Dendritic cell treated with granulocyte-macrophage colony-stimulating factor and Interleukin-4, amounts not matched to agents 40 ng/mL and 50 ng/mL, for 4 days (primary cell): Measurements from ENCODE around the gene GOLGA7B.

Source experiments
- H3K27ac Mint-ChIP-seq: one replicate; pipeline ENCODE4 v1.8.0; 2022; ENCODE audit warnings: mild to moderate bottlenecking, mixed read lengths
- H3K27me3 Mint-ChIP-seq: one replicate; pipeline ENCODE4 v1.8.0; 2022; ENCODE audit warnings: mild to moderate bottlenecking, mixed read lengths
- H3K36me3 Mint-ChIP-seq: one replicate; pipeline ENCODE4 v1.8.0; 2022; ENCODE audit warnings: low read depth, mixed read lengths
- H3K4me1 Mint-ChIP-seq: one replicate; pipeline ENCODE4 v1.8.0; 2022; ENCODE audit warnings: low read depth, mixed read lengths
- H3K4me3 Mint-ChIP-seq: one replicate; pipeline ENCODE4 v1.8.0; 2022; ENCODE audit warnings: mild to moderate bottlenecking, moderate library complexity, mixed read lengths
- H3K9me3 Mint-ChIP-seq: one replicate; pipeline ENCODE4 v1.8.0; 2022; ENCODE audit warnings: mixed read lengths
- intact Hi-C: fragments of 100-400 bp; cut with micrococcal nuclease; formaldehyde crosslinking; loops from one replicate; pipeline ENCODE4 v1.15.0; 2022

The GOLGA7B gene

GRCh38 chr10:97849687-97850402 lies at the start of gene GOLGA7B:
Gene GOLGA7B (plus strand): TSS chr10:97849843. CDS start chr10:97850304, 461 bp downstream.
- peaks cover 40% of the 10 kb centered on the region for H3K4me1 Mint-ChIP-seq
- H3K36me3 Mint-ChIP-seq, result no peaks in the 10 kb centered on the region
- H3K27me3 Mint-ChIP-seq, result peaks cover 60% of the 10 kb centered on the region
- no peaks in the 10 kb centered on the region for H3K9me3 Mint-ChIP-seq
- intact Hi-C loops, result no loop called here
- no peak within 1 kb of the TSS for H3K27ac Mint-ChIP-seq
- H3K4me3 Mint-ChIP-seq, result peak within 1 kb of the TSS; percentile 70

- H3K4me3 Mint-ChIP-seq, result no peak overlapping the region
- H3K4me1 Mint-ChIP-seq, result no peaks in the 10 kb centered on the region
- peaks cover 9% of the 10 kb centered on the region for H3K9me3 Mint-ChIP-seq
- no peak overlapping the region for H3K27ac Mint-ChIP-seq
- H3K27me3 Mint-ChIP-seq, result peaks cover 31% of the 10 kb centered on the region
- intact Hi-C loops, result no loop called here
- H3K36me3 Mint-ChIP-seq, result no peaks in the 10 kb centered on the region
Observed at GRCh38 chr10:97800474-97800873, 49.2 kb upstream of the GOLGA7B start.

GRCh38 chr10:97801422-97801821 lies 48.2 kb upstream of the GOLGA7B start:
- H3K4me3 Mint-ChIP-seq, result no peak overlapping the region
- H3K4me1 Mint-ChIP-seq, result no peaks in the 10 kb centered on the region
- H3K9me3 Mint-ChIP-seq, result peaks cover 9% of the 10 kb centered on the region
- H3K27ac Mint-ChIP-seq, result no peak overlapping the region
- no peaks in the 10 kb centered on the region for H3K36me3 Mint-ChIP-seq
- H3K27me3 Mint-ChIP-seq, result peaks cover 28% of the 10 kb centered on the region
- intact Hi-C loops, result no loop called here

GRCh38 chr10:97805096-97805884 lies 44.4 kb upstream of the GOLGA7B start:
- no peak overlapping the region for H3K4me3 Mint-ChIP-seq
- H3K4me1 Mint-ChIP-seq, result no peaks in the 10 kb centered on the region
- peaks cover 13% of the 10 kb centered on the region for H3K27me3 Mint-ChIP-seq
- H3K36me3 Mint-ChIP-seq, result no peaks in the 10 kb centered on the region
- H3K27ac Mint-ChIP-seq, result no peak overlapping the region
- no peaks in the 10 kb centered on the region for H3K9me3 Mint-ChIP-seq
- intact Hi-C loops, result no loop called here

GRCh38 chr10:97805949-97806348 lies 43.7 kb upstream of the GOLGA7B start:
- no peaks in the 10 kb centered on the region for H3K4me1 Mint-ChIP-seq
- H3K27ac Mint-ChIP-seq, result no peak overlapping the region

GRCh38 chr10:97810446-97810845 lies 39.2 kb upstream of the GOLGA7B start:
- H3K9me3 Mint-ChIP-seq, result no peaks in the 10 kb centered on the region
- no peak overlapping the region for H3K4me3 Mint-ChIP-seq
- intact Hi-C loops, result no loop called here

More at GRCh38 chr10:97805949-97806348, 43.7 kb upstream of the GOLGA7B start:
- Mint-ChIP-seq H3K27me3 (peaks cover 13% of the 10 kb centered on the region), H3K9me3 (no peaks in the 10 kb centered on the region), H3K36me3 (no peaks in the 10 kb centered on the region), H3K4me3 (no peak overlapping the region)
- intact Hi-C loops, result no loop called here

GRCh38 chr10:97811958-97812357 lies 37.7 kb upstream of the GOLGA7B start:
- no peaks in the 10 kb centered on the region for H3K4me1 Mint-ChIP-seq
- peaks cover 15% of the 10 kb centered on the region for H3K27me3 Mint-ChIP-seq
- intact Hi-C loops, result no loop called here
- no peak overlapping the region for H3K27ac Mint-ChIP-seq
- no peaks in the 10 kb centered on the region for H3K36me3 Mint-ChIP-seq
- no peaks in the 10 kb centered on the region for H3K9me3 Mint-ChIP-seq
- no peak overlapping the region for H3K4me3 Mint-ChIP-seq

More at GRCh38 chr10:97810446-97810845, 39.2 kb upstream of the GOLGA7B start:
- Mint-ChIP-seq H3K36me3 (no peaks in the 10 kb centered on the region), H3K4me1 (no peaks in the 10 kb centered on the region), H3K27me3 (peaks cover 15% of the 10 kb centered on the region), H3K27ac (no peak overlapping the region)

- H3K27me3 Mint-ChIP-seq, result peaks cover 14% of the 10 kb centered on the region
- no peak overlapping the region for H3K4me3 Mint-ChIP-seq
- no peaks in the 10 kb centered on the region for H3K36me3 Mint-ChIP-seq
- no peaks in the 10 kb centered on the region for H3K4me1 Mint-ChIP-seq
- no peaks in the 10 kb centered on the region for H3K9me3 Mint-ChIP-seq
- intact Hi-C loops, result no loop called here
- no peak overlapping the region for H3K27ac Mint-ChIP-seq
Observed at GRCh38 chr10:97812696-97813095, 36.9 kb upstream of the GOLGA7B start.

GRCh38 chr10:97813311-97813710 lies 36.3 kb upstream of the GOLGA7B start:
- H3K27me3 Mint-ChIP-seq, result peaks cover 14% of the 10 kb centered on the region
- H3K4me3 Mint-ChIP-seq, result no peak overlapping the region
- no peaks in the 10 kb centered on the region for H3K4me1 Mint-ChIP-seq
- intact Hi-C loops, result no loop called here
- no peak overlapping the region for H3K27ac Mint-ChIP-seq
- no peaks in the 10 kb centered on the region for H3K36me3 Mint-ChIP-seq
- no peaks in the 10 kb centered on the region for H3K9me3 Mint-ChIP-seq

- intact Hi-C loops, result no loop called here
- Mint-ChIP-seq H3K36me3 (no peaks in the 10 kb centered on the region), H3K4me1 (no peaks in the 10 kb centered on the region), H3K4me3 (no peak overlapping the region), H3K27ac (no peak overlapping the region), H3K27me3 (peaks cover 15% of the 10 kb centered on the region), H3K9me3 (no peaks in the 10 kb centered on the region)
Observed at GRCh38 chr10:97814996-97815395, 34.6 kb upstream of the GOLGA7B start.

- intact Hi-C loops, result no loop called here
- Mint-ChIP-seq H3K4me3 (no peak overlapping the region), H3K4me1 (no peaks in the 10 kb centered on the region), H3K27me3 (peaks cover 16% of the 10 kb centered on the region), H3K9me3 (no peaks in the 10 kb centered on the region), H3K27ac (no peak overlapping the region), H3K36me3 (no peaks in the 10 kb centered on the region)
Observed at GRCh38 chr10:97816609-97817008, 33.0 kb upstream of the GOLGA7B start.

GRCh38 chr10:97818572-97818971 lies 31.1 kb upstream of the GOLGA7B start:
- intact Hi-C loops, result no loop called here
- H3K36me3 Mint-ChIP-seq, result no peaks in the 10 kb centered on the region
- H3K27ac Mint-ChIP-seq, result no peak overlapping the region
- no peaks in the 10 kb centered on the region for H3K9me3 Mint-ChIP-seq
- H3K27me3 Mint-ChIP-seq, result peaks cover 14% of the 10 kb centered on the region
- H3K4me3 Mint-ChIP-seq, result no peak overlapping the region
- no peaks in the 10 kb centered on the region for H3K4me1 Mint-ChIP-seq

- Mint-ChIP-seq H3K27me3 (peaks cover 11% of the 10 kb centered on the region), H3K9me3 (no peaks in the 10 kb centered on the region), H3K4me1 (no peaks in the 10 kb centered on the region), H3K4me3 (no peak overlapping the region), H3K36me3 (no peaks in the 10 kb centered on the region), H3K27ac (no peak overlapping the region)
- intact Hi-C loops, result no loop called here
Observed at GRCh38 chr10:97820096-97820704, 29.4 kb upstream of the GOLGA7B start.
